DND-41 (cell line): ENCODE results near the gene ZMYND12.

Experiments used
- CTCF ChIP-seq: IDR thresholded peaks from 2 replicates; pipeline ENCODE4 v1.5.1; 2012; ENCODE audit warnings: borderline replicate concordance, low read length, moderate library complexity, mild to moderate bottlenecking; ENCODE audit not compliant: poor library complexity, severe bottlenecking; ENCODE audit errors: extremely low read depth
- EZH2 ChIP-seq: IDR thresholded peaks from 3 replicates; pipeline ENCODE4 v1.6.1; 2012; ENCODE audit warnings: borderline replicate concordance, low read depth, mild to moderate bottlenecking, moderate library complexity, low read length, inconsistent platforms; ENCODE audit not compliant: severe bottlenecking

- TF ChIP-seq CTCF: no peak
- TF ChIP-seq EZH2: no peak
These were observed 28.6 kb upstream of the ZMYND12 start for GRCh38 chr1:42484382-42484781.
